Measurements from ENCODE around the gene ARL3.

GRCh38 chr10:102669206-102670064 lies 44.8 kb downstream of the ARL3 start:
- TF ChIP-seq CTCF (IDR thresholded peaks at IDR 0.05; ENCODE audit: low read depth, low read length, poor library complexity, severe bottlenecking) (peak; percentile 80), EZH2phosphoT487 (IDR thresholded peaks at IDR 0.05; ENCODE audit: borderline replicate concordance, low read length) (no peak)
